CD14-positive monocyte (primary cell): Measurements from ENCODE around the gene C1QBP. TPM values are rescaled to one million over a fixed set of nuclear protein-coding genes. Genes with fewer than 3 reads are reported as not detected.
"Not testable (repeated sequence)": the region's sequence is repeated elsewhere in the genome, so short reads cannot be mapped to it uniquely, and the experiment has no call there.

ENCODE experiments used
- DNase-seq, 3 donors: peaks; one replicate each; pipeline ENCODE4 v3.0.0-alpha.2; 2011 to 2022
- H2AFZ ChIP-seq: 2 replicates; pipeline ENCODE4 v1.6.0; 2012; ENCODE audit warnings: mild to moderate bottlenecking, low read depth, low read length, inconsistent platforms; ENCODE audit not compliant: insufficient read depth, poor library complexity, severe bottlenecking
- H3K27ac ChIP-seq, 2 donors: 1 replicate in 1 of 2; 2 replicates in 1 of 2; pipeline ENCODE4 v1.5.1; 2012 to 2013; ENCODE audit warnings: low read length in 2 of 2, control low read depth in 1 of 2, inconsistent platforms in 1 of 2, low read depth in 1 of 2, mild to moderate bottlenecking in 1 of 2
- H3K27me3 ChIP-seq, 2 donors: one replicate each; pipeline versions ENCODE4 v1.6.0 to v1.6.1; 2011 to 2013; ENCODE audit warnings: low read length in 2 of 2; ENCODE audit not compliant: control insufficient read depth in 2 of 2, insufficient read depth in 2 of 2
- H3K36me3 ChIP-seq, 2 donors: replicated peaks in 1 of 2; 1 replicate in 1 of 2; 2 replicates in 1 of 2; pipeline versions ENCODE4 v1.5.1 to v1.6.1; 2012 to 2013; ENCODE audit warnings: low read length in 2 of 2, control low read depth in 1 of 2, inconsistent platforms in 1 of 2, mild to moderate bottlenecking in 1 of 2; ENCODE audit not compliant: insufficient read depth in 2 of 2, control insufficient read depth in 1 of 2
- H3K4me1 ChIP-seq, 2 donors: 1 replicate in 1 of 2; 2 replicates in 1 of 2; pipeline versions ENCODE4 v1.5.1 to v1.6.1; 2012 to 2013; ENCODE audit warnings: low read length in 2 of 2, control low read depth in 1 of 2, inconsistent platforms in 1 of 2, mild to moderate bottlenecking in 1 of 2, moderate library complexity in 1 of 2; ENCODE audit not compliant: insufficient read depth in 2 of 2, control insufficient read depth in 1 of 2
- H3K4me2 ChIP-seq: replicated peaks from 2 replicates; pipeline ENCODE3; 2012; ENCODE audit warnings: low read length, moderate library complexity, mild to moderate bottlenecking; ENCODE audit not compliant: poor library complexity, severe bottlenecking; ENCODE audit errors: extremely low read depth
- H3K4me3 ChIP-seq, 3 experiments: fragments of 200-600 bp in 1 of 3; sonication (generic) in 1 of 3; replicated peaks in 1 of 3; 1 replicate in 2 of 3; 2 replicates in 1 of 3; pipeline ENCODE4 v1.5.1; 2011 to 2013; ENCODE audit warnings: low read length in 3 of 3, mild to moderate bottlenecking in 3 of 3, control low read depth in 2 of 3, low read depth in 2 of 3, inconsistent platforms in 1 of 3, moderate library complexity in 1 of 3
- H3K79me2 ChIP-seq: 2 replicates; pipeline ENCODE4 v1.6.0; 2012; ENCODE audit warnings: mild to moderate bottlenecking, control low read depth, inconsistent platforms, low read length, moderate library complexity; ENCODE audit not compliant: insufficient read depth
- H3K9ac ChIP-seq: 2 replicates; pipeline ENCODE4 v1.6.0; 2017; ENCODE audit warnings: low read length, mild to moderate bottlenecking; ENCODE audit not compliant: insufficient read depth, poor library complexity, severe bottlenecking
- H3K9me3 ChIP-seq, 2 donors: replicated peaks in 1 of 2; 1 replicate in 1 of 2; 2 replicates in 1 of 2; pipeline versions ENCODE4 v1.5.1 to v1.6.1; 2012 to 2013; ENCODE audit warnings: low read length in 2 of 2, control low read depth in 1 of 2; ENCODE audit not compliant: control insufficient read depth in 1 of 2, insufficient read depth in 1 of 2
- H4K20me1 ChIP-seq: 2 replicates; pipeline ENCODE4 v1.6.0; 2012; ENCODE audit warnings: mild to moderate bottlenecking, low read length, control low read depth, moderate library complexity; ENCODE audit not compliant: insufficient read depth
- H3K27ac Mint-ChIP-seq, 7 donors: one replicate each; pipeline ENCODE4 v1.8.0; 2020; ENCODE audit warnings: mild to moderate bottlenecking in 7 of 7, mixed read lengths in 7 of 7, moderate library complexity in 6 of 7, inconsistent platforms in 2 of 7
- H3K27me3 Mint-ChIP-seq, 3 donors: one replicate each; pipeline ENCODE4 v1.8.0; 2021 to 2022; ENCODE audit warnings: low read depth in 3 of 3, mild to moderate bottlenecking in 3 of 3, mixed read lengths in 3 of 3, moderate library complexity in 3 of 3, inconsistent platforms in 1 of 3
- H3K36me3 Mint-ChIP-seq, 2 donors: one replicate each; pipeline ENCODE4 v1.8.0; 2020; ENCODE audit warnings: mixed read lengths in 2 of 2, inconsistent platforms in 1 of 2, mild to moderate bottlenecking in 1 of 2
- H3K4me1 Mint-ChIP-seq: one replicate; pipeline ENCODE4 v1.8.0; 2020; ENCODE audit warnings: mild to moderate bottlenecking, mixed read lengths
- H3K4me3 Mint-ChIP-seq, 2 donors: one replicate each; pipeline ENCODE4 v1.8.0; 2020; ENCODE audit warnings: mild to moderate bottlenecking in 2 of 2, mixed read lengths in 2 of 2, moderate library complexity in 1 of 2
- H3K9me3 Mint-ChIP-seq, 7 donors: one replicate each; pipeline ENCODE4 v1.8.0; 2020 to 2022; ENCODE audit warnings: mixed read lengths in 7 of 7, mild to moderate bottlenecking in 6 of 7, moderate library complexity in 6 of 7, inconsistent platforms in 2 of 7
- CTCF ChIP-seq: fragments of 200-600 bp; IDR thresholded peaks from one replicate; pipeline ENCODE4 v1.8.0; 2022; ENCODE audit warnings: antibody characterized with exemption, mild to moderate bottlenecking
- WGBS: methylation state at CpG from one replicate; pipeline ENCODE4 v1.1.5; 2013; ENCODE audit warnings: missing lambda C conversion rate; ENCODE audit not compliant: insufficient coverage; 5-methylcytosine and 5-hydroxymethylcytosine counted together
- intact Hi-C, 2 donors: fragments of 100-400 bp; cut with micrococcal nuclease; formaldehyde crosslinking; loops; one replicate each; pipeline versions ENCODE4 v1.15.0 to v1.15.1; 2023
- polyA plus RNA-seq, 3 donors: library from polyadenylated mRNA; depleted of rRNA in 1 of 3; unstranded in 2 of 3; stranded (reverse) in 1 of 3; fragments of 300-500 nt in 2 of 3; fragments of >200 nt in 1 of 3; fragmentation: Illumina TruSeq in 2 of 3; gene quantifications; 1 replicate in 2 of 3; 2 replicates in 1 of 3; pipeline ENCODE4 v1.2.3, GENCODE V29; 2012 to 2021

C1QBP gene
- polyA plus RNA-seq, 3 donors = 32.7 to 169 (median 122) TPM

GRCh38 chr17:5437721-5438317, 1.1 kb downstream of the C1QBP start:
- Mint-ChIP-seq H3K9me3 (peaks cover 0 to 1% (median 0%) of the 10 kb centered on the region in 7 donors), H3K4me3 (peak overlapping the region; percentile 51 to 79), H3K27ac (peak overlapping the region in 4 of 7 donors; percentile 15 to 65 (median 63)), H3K4me1 (peaks cover 27% of the 10 kb centered on the region), H3K27me3 (peaks cover 0 to 1% (median 0%) of the 10 kb centered on the region in 3 donors), H3K36me3 (peaks cover 40 to 50% of the 10 kb centered on the region in 2 donors)
- H3K79me2 ChIP-seq = peaks cover 47% of the 10 kb centered on the region
- no peak overlapping the region for H3K27ac ChIP-seq
- peak overlapping the region in 1 of 3 experiments; percentile 94 for H3K4me3 ChIP-seq
- peak overlapping the region; percentile 91 for H3K4me2 ChIP-seq
- H4K20me1 ChIP-seq = peaks cover 16% of the 10 kb centered on the region
- no peak for TF ChIP-seq CTCF
- peaks cover 31 to 68% of the 10 kb centered on the region in 2 donors for H3K36me3 ChIP-seq
- intact Hi-C loops = loop anchor here (2.0 to 10.0 kb wide), 3 partner anchors 19 to 49 kb away; partner anchors contain the start of genes DERL2 (in 2 of the 2), MIS12 (in 2 of the 2) and NUP88 (in 1 of the 2)
- H3K9me3 ChIP-seq = no peaks in the 10 kb centered on the region
- H3K4me1 ChIP-seq = peaks cover 18 to 22% of the 10 kb centered on the region in 2 donors
- H3K9ac ChIP-seq = peak overlapping the region; percentile 78
- no peaks in the 10 kb centered on the region for H3K27me3 ChIP-seq
- no peak for DNase-seq
- WGBS = 100% methylated on average over 2 of the region's 5 CpGs
- H2AFZ ChIP-seq = no peak overlapping the region

- H3K36me3 Mint-ChIP-seq = peaks cover 53 to 66% of the 10 kb centered on the region in 2 donors
- H3K4me2 ChIP-seq, H3K9ac ChIP-seq, H3K27me3 ChIP-seq, H3K27ac Mint-ChIP-seq, H3K27me3 Mint-ChIP-seq, H3K9me3 Mint-ChIP-seq, H2AFZ ChIP-seq, H3K27ac ChIP-seq, H3K4me3 Mint-ChIP-seq, H3K4me3 ChIP-seq, H3K9me3 ChIP-seq, DNase-seq: not testable (repeated sequence)
- 78% methylated on average over 1 of the region's 12 CpGs for WGBS
- peaks cover 18 to 22% of the 10 kb centered on the region in 2 donors for H3K4me1 ChIP-seq
- peaks cover 43 to 68% of the 10 kb centered on the region in 2 donors for H3K36me3 ChIP-seq
- intact Hi-C loops = loop anchor here (2.0 to 10.0 kb wide), 2 partner anchors 49 to 51 kb away; partner anchors contain the start of genes DERL2 (in 2 of the 2) and MIS12 (in 2 of the 2)
- H4K20me1 ChIP-seq = peaks cover 17% of the 10 kb centered on the region
- peaks cover 47% of the 10 kb centered on the region for H3K79me2 ChIP-seq
- peaks cover 27% of the 10 kb centered on the region for H3K4me1 Mint-ChIP-seq
Observed at GRCh38 chr17:5435781-5436315, 3.1 kb downstream of the C1QBP start.
